ENCODE data around the gene NEDD9. TPM values are rescaled to one million over a fixed set of nuclear protein-coding genes. Genes with fewer than 3 reads are reported as not detected.

The NEDD9 gene
- total and polyA plus RNA-seq, 2 of the 13 experiments (the other 11 are each of a cell fraction or from before 2014, with no cell fraction given), result 27.1 to 389 TPM

GRCh38 chr6:11202513-11203305 is 29.8 kb downstream of the NEDD9 start (continued):
- TF ChIP-seq CBFB (CRISPR knock-in tag; IDR thresholded peaks at IDR 0.05), result 0 out of 2 replicates have a peak, but pooled peaks have one; percentile 19
- TF ChIP-seq ZNF792 (CRISPR knock-in tag; IDR thresholded peaks at IDR 0.05), result peak; percentile 76; the same call in 1 of the 2 replicates
- no peak for TF ChIP-seq STAT5B (CRISPR knock-in tag; IDR thresholded peaks at IDR 0.05)
- TF ChIP-seq ZNF841 (CRISPR knock-in tag; IDR thresholded peaks at IDR 0.05; ENCODE audit: borderline replicate concordance), result no peak
- no peak for TF ChIP-seq MTA3 (CRISPR knock-in tag; IDR thresholded peaks at IDR 0.05)
- TF ChIP-seq ZNF790 (CRISPR knock-in tag; IDR thresholded peaks at IDR 0.05; ENCODE audit: borderline replicate concordance), result no peak
- TF ChIP-seq MATR3 (CRISPR knock-in tag; IDR thresholded peaks at IDR 0.05), result no peak
- no peak for TF ChIP-seq ZSCAN22 (CRISPR knock-in tag; IDR thresholded peaks at IDR 0.05)
- TF ChIP-seq ZNF569 (CRISPR knock-in tag; IDR thresholded peaks at IDR 0.05; ENCODE audit: borderline replicate concordance), result no peak
- no peak for TF ChIP-seq CHD2 (IDR thresholded peaks at IDR 0.05; ENCODE audit: low read depth, low read length)
- peak; percentile 84 for TF ChIP-seq DMAP1 (CRISPR knock-in tag; IDR thresholded peaks at IDR 0.05)
- 0 out of 2 replicates have a peak, but pooled peaks have one; percentile 33 for TF ChIP-seq ZNF276 (CRISPR knock-in tag; IDR thresholded peaks at IDR 0.05; ENCODE audit: low read depth)
- TF ChIP-seq XBP1 (CRISPR knock-in tag; IDR thresholded peaks at IDR 0.05), result no peak
- TF ChIP-seq SP5 (CRISPR knock-in tag; IDR thresholded peaks at IDR 0.05; ENCODE audit: borderline replicate concordance, low read depth), result 0 out of 2 replicates have a peak, but pooled peaks have one; percentile 7
- peak; percentile 59; the same call in 1 of the 2 replicates for TF ChIP-seq MIER3 (CRISPR knock-in tag; IDR thresholded peaks at IDR 0.05; ENCODE audit: borderline replicate concordance)
- no peak for TF ChIP-seq KAT2B (IDR thresholded peaks at IDR 0.05; ENCODE audit: borderline replicate concordance, low read depth, low read length)
- 0 out of 2 replicates have a peak, but pooled peaks have one; percentile 20 for TF ChIP-seq HOXD1 (CRISPR knock-in tag; IDR thresholded peaks at IDR 0.05)
- no peak for TF ChIP-seq EZH2 (conservative IDR thresholded peaks at IDR 0.05; ENCODE audit: low read depth, low read length)
- TF ChIP-seq NRL (CRISPR knock-in tag; IDR thresholded peaks at IDR 0.05; ENCODE audit: borderline replicate concordance), result no peak
- no peak for TF ChIP-seq ZNF709 (CRISPR knock-in tag; IDR thresholded peaks at IDR 0.05)
- no peak for TF ChIP-seq ZFAT (CRISPR knock-in tag; conservative IDR thresholded peaks at IDR 0.05)
- 0 out of 2 replicates have a peak, but pooled peaks have one; percentile 33 for TF ChIP-seq ZMYM3 (CRISPR knock-in tag; IDR thresholded peaks at IDR 0.05)
- TF ChIP-seq ZBTB42 (CRISPR knock-in tag; IDR thresholded peaks at IDR 0.05), result no peak
- TF ChIP-seq ZFP82 (CRISPR knock-in tag; IDR thresholded peaks at IDR 0.05; ENCODE audit: borderline replicate concordance), result no peak
- TF ChIP-seq ZNF350 (CRISPR knock-in tag; IDR thresholded peaks at IDR 0.05; ENCODE audit: borderline replicate concordance, low read depth), result peak; percentile 38; the same call in 1 of the 2 replicates
- no peak for TF ChIP-seq ZNF414 (CRISPR knock-in tag; IDR thresholded peaks at IDR 0.05)
- no peak for TF ChIP-seq ZNF589 (CRISPR knock-in tag; conservative IDR thresholded peaks at IDR 0.05)
- TF ChIP-seq TOPORS (CRISPR knock-in tag; IDR thresholded peaks at IDR 0.05), result no peak
- peak; percentile 39; the same call in 1 of the 2 replicates for TF ChIP-seq ZNF33B (CRISPR knock-in tag; IDR thresholded peaks at IDR 0.05)
- no peak for TF ChIP-seq ZNF607 (CRISPR knock-in tag; IDR thresholded peaks at IDR 0.05; ENCODE audit: borderline replicate concordance)

Measured in HepG2 (cell line).